T-cell (primary cell): ENCODE data around the gene SEZ6. TPM values are rescaled to one million over a fixed set of nuclear protein-coding genes. Genes with fewer than 3 reads are reported as not detected.

Experiments
- ATAC-seq, 4 experiments: fragments of 200-7000 bp in 3 of 4; fragments of 150-1000 bp in 1 of 4; cut with Tn5 transposase; replicated peaks in 1 of 4; 1 replicate in 3 of 4; 2 replicates in 1 of 4; pipeline ENCODE4 v1.10.0; 2021; ENCODE audit warnings: moderate library complexity in 3 of 4, mild to moderate bottlenecking in 2 of 4, moderate number of reproducible peaks in 1 of 4
- CTCF ChIA-PET, 2 donors: fragments of 300-600 bp; sonication (Branson Sonifier 250); formaldehyde crosslinking; loops; one replicate each; lab custom pipeline; 2022; ENCODE audit warnings: antibody characterized with exemption in 2 of 2; lab: Charles Lee
- POLR2A ChIA-PET, 2 donors: fragments of 300-600 bp; sonication (Branson Sonifier 250); formaldehyde crosslinking; loops; one replicate each; lab custom pipeline; 2022; ENCODE audit warnings: antibody characterized with exemption in 2 of 2; lab: Charles Lee
- DNase-seq, 35 experiments: peaks; one replicate each; pipeline versions ENCODE4 v3.0.0 to v3.0.0-alpha.2; 2013 to 2023
- H3K27ac ChIP-seq: one replicate; pipeline ENCODE4 v1.5.1; 2013; ENCODE audit warnings: low read length
- H3K27me3 ChIP-seq, 2 experiments: replicated peaks in 1 of 2; 1 replicate in 1 of 2; 2 replicates in 1 of 2; pipeline versions ENCODE4 v1.6.1 to v1.7.0; 2013; ENCODE audit warnings: low read length in 1 of 2, mixed read lengths in 1 of 2; ENCODE audit not compliant: control insufficient read depth in 2 of 2, insufficient read depth in 2 of 2; ENCODE audit errors: extremely low read depth in 1 of 2
- H3K36me3 ChIP-seq, 2 donors: 1 replicate in 1 of 2; 2 replicates in 1 of 2; pipeline versions ENCODE4 v1.6.1 to v1.7.0; 2013; ENCODE audit warnings: low read length in 1 of 2; ENCODE audit not compliant: control insufficient read depth in 2 of 2, insufficient read depth in 1 of 2; ENCODE audit errors: extremely low read depth in 1 of 2
- H3K4me1 ChIP-seq, 2 experiments: 1 replicate in 1 of 2; 2 replicates in 1 of 2; pipeline versions ENCODE4 v1.6.1 to v1.7.0; 2013; ENCODE audit warnings: low read length in 2 of 2, mixed read lengths in 1 of 2; ENCODE audit not compliant: insufficient read depth in 2 of 2, control insufficient read depth in 1 of 2; ENCODE audit errors: extremely low read depth in 1 of 2
- H3K4me3 ChIP-seq, 2 donors: 1 replicate in 1 of 2; 2 replicates in 1 of 2; pipeline versions ENCODE4 v1.5.1 to v1.7.0; 2013; ENCODE audit warnings: mild to moderate bottlenecking in 2 of 2, low read length in 1 of 2, moderate library complexity in 1 of 2; ENCODE audit not compliant: control insufficient read depth in 1 of 2; ENCODE audit errors: extremely low read depth in 1 of 2
- H3K9me3 ChIP-seq: 2 replicates; pipeline ENCODE4 v1.7.0; 2013
- H3K27ac Mint-ChIP-seq, 2 donors: one replicate each; pipeline ENCODE4 v1.8.0; 2020 to 2021; ENCODE audit warnings: mild to moderate bottlenecking in 2 of 2, mixed read lengths in 2 of 2
- H3K27me3 Mint-ChIP-seq, 2 donors: one replicate each; pipeline ENCODE4 v1.8.0; 2021 to 2022; ENCODE audit warnings: mixed read lengths in 2 of 2
- H3K36me3 Mint-ChIP-seq: one replicate; pipeline ENCODE4 v1.8.0; 2021; ENCODE audit warnings: mixed read lengths
- H3K4me1 Mint-ChIP-seq, 3 donors: one replicate each; pipeline ENCODE4 v1.8.0; 2020 to 2022; ENCODE audit warnings: mixed read lengths in 3 of 3, mild to moderate bottlenecking in 1 of 3
- H3K4me3 Mint-ChIP-seq, 3 donors: one replicate each; pipeline ENCODE4 v1.8.0; 2020 to 2022; ENCODE audit warnings: mild to moderate bottlenecking in 3 of 3, mixed read lengths in 3 of 3, moderate library complexity in 3 of 3
- H3K9me3 Mint-ChIP-seq, 3 donors: one replicate each; pipeline ENCODE4 v1.8.0; 2020 to 2022; ENCODE audit warnings: mixed read lengths in 3 of 3
- WGBS: methylation state at CpG from one replicate; pipeline ENCODE4 v1.1.5; 2013; ENCODE audit warnings: missing lambda C conversion rate; ENCODE audit not compliant: insufficient coverage; 5-methylcytosine and 5-hydroxymethylcytosine counted together
- total RNA-seq, 35 experiments: library from RNA in 6 of 35; stranded (reverse) in 6 of 35; fragments of 120-200 nt in 1 of 35; gene quantifications; one replicate each; pipeline versions ENCODE4 v1.2.1 to v1.2.4 and lab custom pipeline; 2013 to 2026

Gene SEZ6
- total RNA-seq, 5 donors from 2014 or later (not counting 1 experiment from before 2014, with no cell fraction given): 0.49 to 1.6 TPM; not detected in 3

DNA sequence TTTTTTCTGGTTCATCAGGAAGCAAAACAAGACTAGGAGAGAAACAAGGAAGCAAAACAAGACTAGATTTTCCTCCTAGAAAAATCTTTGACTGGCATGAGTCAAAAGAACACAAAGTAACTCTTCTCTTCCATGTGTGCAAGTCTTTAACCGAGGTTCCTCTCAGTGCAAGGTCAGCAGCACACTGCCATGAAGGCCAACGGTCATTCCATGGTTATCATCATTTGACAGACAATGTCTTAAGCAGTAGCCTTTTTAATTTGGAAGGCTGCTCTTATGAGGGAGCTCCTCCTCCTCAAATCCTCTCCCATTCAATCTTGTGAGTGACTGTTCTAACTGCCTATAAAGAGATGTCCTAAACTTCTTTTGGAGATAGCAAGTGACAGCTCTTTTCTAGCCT lies 87.5 kb downstream of the SEZ6 start:
- H3K4me1 Mint-ChIP-seq: peaks cover 7 to 18% (median 17%) of the 10 kb centered on the region in 3 donors
- no peaks in the 10 kb centered on the region for H3K27me3 Mint-ChIP-seq
- no peaks in the 10 kb centered on the region for H3K9me3 Mint-ChIP-seq
- WGBS: no CpG with 5 or more reads among the region's 2 CpGs
- ChIA-PET CTCF (interaction anchor here (0.5 to 1.1 kb wide), 4 partner anchors 17 to 495 kb away, joined by 3 to 6 read pairs (median 4); no protein-coding TSS in a partner anchor), POLR2A (no interaction called here)
- peaks cover 73% of the 10 kb centered on the region for H3K36me3 Mint-ChIP-seq
- no peaks in the 10 kb centered on the region for H3K9me3 ChIP-seq
- no peaks in the 10 kb centered on the region for H3K27me3 ChIP-seq
- peaks cover 26 to 95% of the 10 kb centered on the region in 2 donors for H3K36me3 ChIP-seq
- no peak overlapping the region for H3K4me3 ChIP-seq
- ATAC-seq: no peak
- H3K4me3 Mint-ChIP-seq: no peak overlapping the region
- no peak overlapping the region for H3K27ac ChIP-seq
- no peaks in the 10 kb centered on the region for H3K4me1 ChIP-seq
- no peak for DNase-seq
- peak overlapping the region; percentile 27 to 41 for H3K27ac Mint-ChIP-seq

DNA sequence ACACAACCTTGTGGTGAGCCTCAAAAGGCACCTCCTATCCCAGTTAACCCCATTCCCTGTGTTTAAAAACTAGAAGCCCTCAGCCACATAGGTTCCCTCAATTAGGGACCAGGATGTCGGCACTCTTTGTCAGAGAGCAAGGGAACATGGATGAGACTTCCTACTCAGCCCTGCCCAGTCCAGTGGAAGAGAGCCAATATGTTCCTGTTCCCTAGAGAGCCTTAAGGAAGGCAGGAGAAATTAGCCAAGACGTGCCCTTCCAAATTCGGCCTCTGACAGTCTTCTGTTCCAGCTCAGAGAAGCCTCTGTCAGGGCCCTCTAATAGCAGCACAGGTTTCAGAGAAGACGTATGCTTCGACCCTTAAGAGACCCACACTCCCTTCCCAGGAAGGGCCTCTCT lies 88.4 kb downstream of the SEZ6 start:
- H3K27ac Mint-ChIP-seq: peak overlapping the region; percentile 28 to 49
- peaks cover 74% of the 10 kb centered on the region for H3K36me3 Mint-ChIP-seq
- peaks cover 7 to 16% (median 13%) of the 10 kb centered on the region in 3 donors for H3K4me1 Mint-ChIP-seq
- Histone ChIP-seq H3K4me1 (no peaks in the 10 kb centered on the region), H3K27me3 (no peaks in the 10 kb centered on the region), H3K36me3 (peaks cover 27 to 95% of the 10 kb centered on the region in 2 donors), H3K27ac (no peak overlapping the region), H3K4me3 (no peak overlapping the region), H3K9me3 (no peaks in the 10 kb centered on the region)
- CTCF ChIA-PET: interaction anchor here in 1 of 2 donors (1.6 kb wide), 1 partner anchor 191 kb away, joined by 5 read pairs; the partner anchor contains the start of gene TLCD1
- no peak for ATAC-seq
- H3K4me3 Mint-ChIP-seq: no peak overlapping the region
- no peak for DNase-seq
- no peaks in the 10 kb centered on the region for H3K9me3 Mint-ChIP-seq
- H3K27me3 Mint-ChIP-seq: no peaks in the 10 kb centered on the region
- POLR2A ChIA-PET: no interaction called here
- 90% methylated on average over 2 of the region's 5 CpGs for WGBS

DNA sequence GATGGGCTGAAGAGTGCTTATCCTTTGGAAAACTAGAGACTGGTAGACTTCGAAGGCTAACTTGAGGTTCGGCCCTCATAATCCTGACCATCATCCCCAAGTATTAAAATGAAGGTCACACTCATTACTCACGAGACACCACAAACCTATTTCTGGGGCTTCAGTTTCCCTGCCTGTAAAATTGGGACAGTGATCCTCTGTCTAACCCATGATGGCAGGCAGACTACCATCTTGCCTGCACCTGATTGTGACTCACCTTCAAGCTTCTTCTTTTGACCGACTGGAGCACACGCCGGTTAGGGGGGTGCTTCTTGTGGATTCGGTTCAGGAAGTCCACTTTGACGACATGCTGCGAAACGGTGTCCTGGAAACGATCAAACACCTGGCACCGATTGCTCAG lies 88.8 kb downstream of the SEZ6 start:
- no peaks in the 10 kb centered on the region for H3K27me3 ChIP-seq
- DNase-seq (no peak), ATAC-seq (no peak)
- Mint-ChIP-seq H3K4me3 (no peak overlapping the region), H3K36me3 (peaks cover 77% of the 10 kb centered on the region), H3K4me1 (peaks cover 7 to 15% (median 13%) of the 10 kb centered on the region in 3 donors), H3K27ac (peak overlapping the region in 1 of 2 donors; percentile 30), H3K27me3 (no peaks in the 10 kb centered on the region), H3K9me3 (no peaks in the 10 kb centered on the region)
- WGBS: 95% methylated on average over 11 of the region's 12 CpGs
- H3K36me3 ChIP-seq: peaks cover 27 to 96% of the 10 kb centered on the region in 2 donors
- ChIA-PET POLR2A (no interaction called here), CTCF (interaction anchor here (0.5 to 2.1 kb wide), 6 partner anchors 15 to 190 kb away, joined by 3 to 6 read pairs (median 4); partner anchors contain the start of gene TLCD1 (in 1 of the 2))
- H3K9me3 ChIP-seq: no peaks in the 10 kb centered on the region
- no peak overlapping the region for H3K4me3 ChIP-seq
- H3K27ac ChIP-seq: no peak overlapping the region
- no peaks in the 10 kb centered on the region for H3K4me1 ChIP-seq

DNA sequence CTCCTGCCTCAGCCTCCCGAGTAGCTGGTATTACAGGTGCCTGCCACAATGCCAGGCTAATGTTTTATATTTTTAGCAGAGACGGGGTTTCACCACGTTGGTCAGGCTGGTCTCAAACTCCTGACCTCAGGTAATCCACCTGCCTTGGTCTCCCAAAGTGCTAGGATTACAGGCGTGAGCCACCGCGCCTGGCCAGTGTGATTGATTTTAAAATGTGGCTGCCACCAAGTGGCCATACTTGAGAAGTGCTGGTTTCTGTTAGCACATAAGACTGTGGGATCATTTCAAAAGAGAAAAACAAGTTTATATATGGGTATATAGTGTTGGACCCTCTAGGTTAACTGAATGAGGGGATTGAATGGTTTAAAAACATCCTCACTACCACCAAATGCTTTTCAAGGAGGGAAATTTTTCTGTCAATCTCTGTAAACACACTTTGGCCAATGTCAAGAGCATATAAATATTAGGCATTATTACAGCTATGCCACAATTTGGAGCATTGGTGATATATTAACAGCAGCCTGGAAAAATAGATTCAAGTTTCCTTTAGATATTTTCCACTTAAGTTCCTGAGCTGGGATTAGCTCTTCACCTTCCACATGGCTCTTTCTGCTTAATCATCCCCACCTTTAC lies 89.4 kb downstream of the SEZ6 start:
- Histone ChIP-seq H3K4me3 (no peak overlapping the region), H3K4me1 (no peaks in the 10 kb centered on the region), H3K27ac (no peak overlapping the region), H3K27me3 (no peaks in the 10 kb centered on the region), H3K36me3 (peaks cover 33 to 96% of the 10 kb centered on the region in 2 donors), H3K9me3 (no peaks in the 10 kb centered on the region)
- ATAC-seq (peak; percentile 79 to 82 (median 80)), DNase-seq (peak in 23 of 35 experiments; percentile 23 to 66 (median 38))
- WGBS: 52% methylated on average over 2 of the region's 6 CpGs
- no peaks in the 10 kb centered on the region for H3K9me3 Mint-ChIP-seq
- H3K27ac Mint-ChIP-seq: peak overlapping the region; percentile 71 to 74
- ChIA-PET POLR2A (interaction anchor here in 1 of 2 donors (1.1 kb wide), 1 partner anchor 12 kb away, joined by 3 read pairs; no protein-coding TSS in a partner anchor), CTCF (interaction anchor here (0.5 to 2.1 kb wide), 7 partner anchors 9 to 190 kb away, joined by 3 to 6 read pairs (median 3); partner anchors contain the start of gene TLCD1 (in 1 of the 2))
- no peak overlapping the region for H3K4me3 Mint-ChIP-seq
- H3K4me1 Mint-ChIP-seq: peaks cover 7 to 12% (median 10%) of the 10 kb centered on the region in 3 donors
- no peaks in the 10 kb centered on the region for H3K27me3 Mint-ChIP-seq
- H3K36me3 Mint-ChIP-seq: peaks cover 74% of the 10 kb centered on the region

DNA sequence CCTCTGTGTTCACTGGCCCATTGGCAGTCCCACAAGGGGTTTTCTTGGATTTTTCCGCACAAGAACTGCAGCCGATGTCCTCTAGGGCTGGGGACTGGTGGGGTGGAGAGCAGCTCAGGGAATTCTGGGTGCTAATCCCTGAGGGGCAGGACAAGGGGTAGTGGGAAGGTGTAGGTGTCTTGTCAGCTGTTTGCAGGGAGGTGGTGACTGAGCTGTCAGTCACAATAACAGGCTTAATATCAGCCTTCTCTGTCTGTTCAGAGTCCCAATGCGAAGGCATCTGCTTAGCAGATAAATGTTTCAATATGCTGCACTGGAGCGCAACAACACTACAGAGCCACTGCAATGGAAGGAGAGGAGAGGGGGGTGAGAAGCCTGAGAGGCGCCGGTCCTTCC lies 92.9 kb downstream of the SEZ6 start:
- Mint-ChIP-seq H3K36me3 (peaks cover 63% of the 10 kb centered on the region), H3K27ac (no peak overlapping the region), H3K4me3 (no peak overlapping the region), H3K4me1 (peaks cover 7 to 12% (median 10%) of the 10 kb centered on the region in 3 donors), H3K9me3 (no peaks in the 10 kb centered on the region), H3K27me3 (no peaks in the 10 kb centered on the region)
- WGBS: 93% methylated on average over 4 of the region's 6 CpGs
- ChIA-PET CTCF (interaction anchor here in 1 of 2 donors (0.6 kb wide), 1 partner anchor 34 kb away, joined by 3 read pairs; no protein-coding TSS in a partner anchor), POLR2A (interaction anchor here in 1 of 2 donors (0.6 kb wide), 1 partner anchor 570 kb away, joined by 4 read pairs; no protein-coding TSS in a partner anchor)
- no peak overlapping the region for H3K27ac ChIP-seq
- no peaks in the 10 kb centered on the region for H3K4me1 ChIP-seq
- no peak overlapping the region for H3K4me3 ChIP-seq
- no peaks in the 10 kb centered on the region for H3K9me3 ChIP-seq
- no peaks in the 10 kb centered on the region for H3K27me3 ChIP-seq
- ATAC-seq (no peak), DNase-seq (no peak)
- peaks cover 48 to 96% of the 10 kb centered on the region in 2 donors for H3K36me3 ChIP-seq

DNA sequence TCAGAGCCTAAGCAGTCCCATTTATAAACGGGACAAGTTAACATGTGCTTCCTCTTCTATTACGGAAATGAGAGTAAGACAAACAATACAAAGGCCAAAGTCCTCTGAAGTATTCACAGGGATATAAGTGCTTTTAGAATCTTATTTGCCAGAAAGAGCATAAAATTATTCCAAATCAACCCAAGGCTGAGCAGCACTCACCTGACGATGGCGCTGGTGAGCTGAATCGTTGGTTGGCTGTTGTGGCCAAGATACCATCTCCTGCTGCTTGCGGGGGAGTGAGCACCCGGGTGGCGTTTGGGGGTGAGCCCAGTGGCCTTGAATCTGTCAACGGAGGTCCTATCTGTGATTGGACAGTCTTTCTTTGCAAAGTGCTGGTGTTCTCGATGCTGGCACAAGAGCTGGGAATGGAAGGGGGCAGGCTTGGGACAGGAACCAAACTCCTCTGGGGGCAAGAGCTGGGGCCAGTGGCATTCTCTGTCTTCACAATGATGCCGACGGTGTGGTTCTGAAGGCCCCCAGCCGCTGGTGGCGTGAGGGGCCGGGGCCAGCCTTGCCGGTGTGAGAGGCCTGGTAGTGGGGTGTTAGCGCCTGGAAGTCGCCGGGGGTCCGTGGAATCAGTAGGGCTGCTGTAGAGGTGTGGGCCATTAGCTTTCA lies 93.4 kb downstream of the SEZ6 start:
- no peak overlapping the region for H3K27ac ChIP-seq

More for the DNA sequence above, 93.4 kb downstream of the SEZ6 start:
- Histone ChIP-seq H3K36me3 (peaks cover 49 to 95% of the 10 kb centered on the region in 2 donors), H3K9me3 (no peaks in the 10 kb centered on the region), H3K4me3 (no peak overlapping the region), H3K4me1 (no peaks in the 10 kb centered on the region), H3K27me3 (no peaks in the 10 kb centered on the region)
- ChIA-PET CTCF (interaction anchor here (0.6 to 1.3 kb wide), 3 partner anchors 13 to 37 kb away, joined by 3 read pairs; no protein-coding TSS in a partner anchor), POLR2A (interaction anchor here in 1 of 2 donors (0.6 kb wide), 1 partner anchor 569 kb away, joined by 4 read pairs; no protein-coding TSS in a partner anchor)
- H3K36me3 Mint-ChIP-seq: peaks cover 66% of the 10 kb centered on the region
- DNase-seq (peak in 8 of 35 experiments; percentile 14 to 39 (median 22)), ATAC-seq (no peak)
- no peaks in the 10 kb centered on the region for H3K27me3 Mint-ChIP-seq
- H3K4me3 Mint-ChIP-seq: no peak overlapping the region
- 92% methylated on average over 18 of the region's 20 CpGs for WGBS
- peaks cover 7 to 12% (median 10%) of the 10 kb centered on the region in 3 donors for H3K4me1 Mint-ChIP-seq
- H3K27ac Mint-ChIP-seq: no peak overlapping the region
- H3K9me3 Mint-ChIP-seq: no peaks in the 10 kb centered on the region
